Measurements from ENCODE around the gene PDHX.
"Not testable (repeated sequence)": the region's sequence is repeated elsewhere in the genome, so short reads cannot be mapped to it uniquely, and the experiment has no call there.

Gene PDHX

DNA sequence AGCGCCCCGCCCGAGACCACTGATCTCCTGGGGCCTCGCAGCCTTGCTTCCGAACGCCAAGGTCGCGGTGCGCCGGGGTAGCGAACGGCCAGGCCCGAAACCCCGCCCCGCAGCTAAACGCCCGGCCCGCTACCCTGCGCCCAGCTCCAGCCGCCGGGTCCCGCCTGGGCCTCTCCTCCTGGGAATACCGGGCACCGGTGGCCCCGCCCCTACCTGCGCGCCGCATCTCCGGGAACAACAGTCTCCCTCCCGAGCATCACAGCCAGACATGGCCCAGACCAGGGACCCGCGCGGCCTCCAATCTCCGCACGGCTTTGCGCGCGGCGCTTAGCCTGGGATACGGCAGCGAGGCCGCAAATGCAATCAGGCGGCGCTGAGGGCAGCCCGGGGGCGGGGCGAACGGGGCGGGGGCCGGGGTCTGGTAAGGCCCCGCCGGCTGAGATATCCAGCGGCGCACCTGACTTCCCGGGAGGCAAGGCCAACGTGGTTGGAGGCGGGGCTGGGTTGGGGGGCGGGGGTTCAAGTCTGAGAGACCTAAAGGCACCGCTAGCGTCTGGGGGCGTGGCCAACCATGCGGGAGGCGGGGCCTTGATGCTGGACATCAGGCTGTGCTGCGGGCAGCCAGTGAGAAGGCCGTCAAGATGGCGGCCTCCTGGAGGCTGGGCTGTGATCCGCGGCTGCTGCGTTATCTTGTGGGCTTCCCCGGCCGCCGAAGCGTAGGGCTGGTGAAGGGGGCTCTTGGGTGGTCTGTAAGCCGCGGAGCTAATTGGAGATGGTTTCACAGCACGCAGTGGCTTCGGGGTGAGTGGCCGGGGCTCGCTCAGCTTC, at the start of gene PDHX, which contains the start of gene APIP:
Gene PDHX (plus strand): TSS at position 604 of the 828 bp plus-strand sequence. CDS start 38 bp downstream, at position 642.
Gene APIP (minus strand): TSS at position 365 of the 828 bp plus-strand sequence. CDS start 95 bp downstream, at position 270.
- DNase-seq (ENCODE audit: low read depth), result peak; percentile 94

DNA sequence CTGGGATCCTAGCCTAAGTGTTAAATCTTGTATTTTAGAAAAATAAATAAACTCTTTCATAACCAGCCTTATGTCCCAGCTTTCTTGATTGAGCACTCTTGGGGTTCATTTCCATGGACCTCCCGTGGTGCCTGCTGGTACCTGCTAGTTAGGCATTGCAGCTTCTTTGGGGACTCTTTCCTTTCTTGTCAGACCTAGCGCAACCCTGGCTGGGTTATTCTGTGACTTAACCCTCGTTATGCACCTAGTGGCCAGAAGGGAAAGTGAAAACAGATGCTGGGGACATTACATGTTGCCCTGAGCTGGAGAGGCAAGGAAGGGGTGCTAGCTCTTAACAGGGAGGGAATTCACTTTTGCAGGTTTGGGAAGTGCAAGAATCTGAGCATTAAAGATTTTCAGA, 47.0 kb upstream of the PDHX start:
- no peak for DNase-seq (ENCODE audit: low read depth)

DNA sequence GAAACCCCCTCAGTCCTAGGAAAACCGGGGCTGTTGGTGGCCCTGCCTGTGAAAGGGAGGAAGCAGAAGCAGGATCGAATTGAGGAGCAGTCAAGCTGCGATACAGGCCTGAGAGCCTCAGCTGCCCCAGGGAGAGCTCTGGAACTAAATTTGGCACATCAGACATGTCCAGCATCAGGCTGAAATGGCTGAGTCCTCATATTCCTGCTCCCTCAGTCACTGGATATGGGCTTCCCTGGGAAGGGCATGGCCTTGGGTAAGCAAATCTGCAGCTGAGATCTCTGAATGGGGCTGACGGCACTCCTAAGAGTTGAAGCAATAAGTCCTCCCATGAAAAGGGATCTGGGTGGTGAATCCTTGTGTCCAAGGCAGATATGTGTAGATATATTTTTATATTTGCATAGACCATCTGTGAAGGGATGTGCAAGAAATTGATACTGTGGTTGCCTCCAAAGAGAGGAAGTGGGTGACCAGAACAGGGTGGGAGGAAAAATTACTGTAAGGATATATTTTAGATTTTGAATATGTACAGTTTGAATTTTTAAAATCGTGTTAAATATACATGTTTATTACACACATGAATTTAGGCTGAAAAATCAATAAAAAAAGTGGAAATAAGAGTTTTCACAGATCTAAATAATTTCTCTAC, 45.7 kb upstream of the PDHX start:
- DNase-seq (ENCODE audit: low read depth), result no peak

DNA sequence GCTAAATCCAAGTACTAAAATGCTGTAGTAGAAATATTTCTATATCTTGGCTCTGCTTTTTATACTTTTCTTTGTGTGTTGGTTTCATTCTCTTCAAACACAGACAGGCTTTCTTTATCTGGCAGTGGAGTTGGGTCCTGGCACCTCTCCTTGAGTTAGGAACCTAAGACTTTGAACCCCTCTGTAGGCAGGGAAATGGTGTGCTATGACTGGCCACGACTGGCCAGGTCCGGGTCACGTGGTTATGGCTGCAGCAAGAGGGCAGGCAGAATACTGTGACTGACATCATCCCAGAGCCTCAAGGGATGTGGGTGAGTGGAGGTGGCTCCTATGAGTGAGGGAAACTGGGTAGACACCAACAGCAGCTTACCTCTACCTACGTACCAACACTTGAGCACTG, 42.2 kb upstream of the PDHX start:
- no peak for DNase-seq (ENCODE audit: low read depth)

DNA sequence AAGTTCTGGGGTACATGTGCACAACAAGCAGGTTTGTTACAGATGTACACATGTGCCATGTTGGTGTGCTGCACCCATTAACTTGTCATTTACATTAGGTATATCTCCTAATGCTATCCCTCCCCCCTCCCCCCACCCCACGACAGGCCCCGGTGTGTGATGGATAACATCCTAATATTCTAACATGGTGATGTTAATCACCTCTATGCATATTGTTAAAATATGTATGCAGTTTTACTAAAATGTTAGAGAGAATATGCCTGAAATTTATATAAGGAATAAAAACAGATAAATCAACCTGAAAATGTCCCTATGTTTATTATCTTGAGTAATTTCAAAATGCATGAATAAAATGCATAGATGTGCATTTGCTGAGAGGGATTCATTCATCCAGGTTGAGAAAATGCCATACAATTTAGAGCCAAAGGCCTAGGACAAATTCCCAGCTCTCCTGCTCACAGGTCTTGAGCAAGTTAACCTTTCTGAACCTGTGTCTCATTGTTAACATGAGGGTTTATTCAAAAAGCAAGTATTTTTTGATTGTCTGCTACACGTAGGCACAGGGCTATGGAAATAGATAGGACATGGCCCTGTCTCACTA, 38.9 kb upstream of the PDHX start:
- DNase-seq (ENCODE audit: low read depth), result no peak

DNA sequence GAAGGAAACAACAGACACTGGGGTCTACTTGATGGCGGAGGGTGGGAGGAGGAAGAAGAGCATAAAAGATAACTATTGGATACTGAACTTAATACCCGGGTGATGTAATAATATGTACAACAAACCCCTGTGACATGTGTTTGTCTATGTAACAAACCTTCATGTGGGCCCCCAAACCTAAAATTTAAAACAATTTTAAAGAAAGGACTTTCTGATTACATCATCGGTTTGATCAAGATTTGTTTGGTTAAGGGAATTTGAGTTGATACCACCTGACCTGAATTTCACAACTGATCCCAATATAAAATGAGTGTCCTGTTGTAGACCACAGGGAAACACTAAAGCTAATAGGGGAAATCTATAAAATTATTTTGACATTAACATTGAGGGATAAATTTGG, 34.5 kb upstream of the PDHX start:
- DNase-seq (ENCODE audit: low read depth), result no peak

DNA sequence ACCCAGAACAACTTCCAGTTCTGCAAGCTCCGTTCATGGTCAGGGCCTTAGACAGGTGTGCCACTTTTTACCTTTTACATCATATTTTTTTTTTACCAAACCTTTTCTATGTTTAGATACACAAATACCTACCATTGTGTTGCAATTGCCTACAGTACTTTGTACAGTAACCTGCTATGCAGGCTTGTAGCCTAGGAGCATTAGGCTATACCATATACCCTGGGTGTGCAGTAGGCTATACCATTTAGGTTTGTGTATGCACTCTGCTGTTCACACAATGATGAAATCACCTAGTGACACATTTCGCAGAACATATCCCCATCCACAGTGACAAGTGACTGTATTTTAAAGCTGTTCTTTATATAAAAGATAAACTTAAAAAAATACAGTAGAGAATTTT, 29.8 kb upstream of the PDHX start:
- no peak for DNase-seq (ENCODE audit: low read depth)

DNA sequence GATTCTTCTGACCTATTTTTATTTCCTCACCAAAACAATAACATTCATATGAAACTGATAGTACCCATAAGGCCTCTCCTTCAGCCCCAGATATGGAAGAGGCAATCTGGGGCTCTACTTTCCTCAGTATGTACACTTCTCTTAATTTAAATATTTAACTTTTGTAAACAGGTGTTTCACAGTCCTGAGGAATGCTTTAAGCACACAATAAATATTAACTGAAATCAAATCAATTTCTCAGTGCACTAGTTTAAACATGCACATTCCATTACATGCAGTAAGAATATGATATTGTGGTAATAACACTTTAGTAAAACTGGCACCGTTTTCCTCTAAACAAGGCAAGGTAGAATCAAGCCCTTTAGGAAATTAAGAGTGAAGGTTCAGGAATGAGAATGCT, 29.2 kb upstream of the PDHX start:
- no peak for DNase-seq (ENCODE audit: low read depth)

DNA sequence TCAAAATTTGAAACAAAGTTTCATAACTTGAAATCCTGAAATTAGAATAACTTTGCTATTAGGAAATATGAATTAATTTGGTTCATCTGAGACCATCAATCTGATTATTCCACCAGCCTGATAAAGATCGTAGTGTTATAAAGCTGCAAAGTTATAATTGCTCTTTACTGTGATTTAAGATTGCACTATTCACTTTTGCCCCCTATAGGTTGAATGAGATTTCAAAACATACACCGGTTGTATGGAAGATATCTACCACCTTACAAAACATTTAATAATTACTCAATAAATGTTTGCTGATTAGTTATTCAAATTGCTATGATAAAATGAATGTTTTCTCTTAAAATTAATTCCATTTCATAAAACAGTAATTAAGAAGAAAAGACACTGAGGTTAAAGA, 26.3 kb upstream of the PDHX start:
- DNase-seq (ENCODE audit: low read depth), result no peak

DNA sequence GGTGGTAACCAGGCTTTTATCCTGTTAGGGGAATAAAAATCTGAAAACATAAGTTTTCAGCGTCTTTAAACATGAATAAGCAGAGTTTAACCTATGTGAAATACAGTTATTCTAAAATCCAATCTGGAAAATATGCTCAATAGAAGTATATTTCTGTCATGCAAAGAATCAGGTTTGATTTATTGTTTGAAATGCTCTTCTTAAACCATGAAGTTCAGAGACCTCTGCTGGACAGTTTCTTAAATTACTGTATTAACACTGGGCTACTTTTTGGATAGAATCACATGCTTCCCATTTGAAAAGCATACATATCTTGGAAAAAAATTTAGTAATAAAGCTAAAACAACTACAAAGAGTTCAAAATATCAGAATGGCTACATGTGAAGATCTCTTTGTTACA, 25.6 kb upstream of the PDHX start:
- DNase-seq (ENCODE audit: low read depth), result no peak

DNA sequence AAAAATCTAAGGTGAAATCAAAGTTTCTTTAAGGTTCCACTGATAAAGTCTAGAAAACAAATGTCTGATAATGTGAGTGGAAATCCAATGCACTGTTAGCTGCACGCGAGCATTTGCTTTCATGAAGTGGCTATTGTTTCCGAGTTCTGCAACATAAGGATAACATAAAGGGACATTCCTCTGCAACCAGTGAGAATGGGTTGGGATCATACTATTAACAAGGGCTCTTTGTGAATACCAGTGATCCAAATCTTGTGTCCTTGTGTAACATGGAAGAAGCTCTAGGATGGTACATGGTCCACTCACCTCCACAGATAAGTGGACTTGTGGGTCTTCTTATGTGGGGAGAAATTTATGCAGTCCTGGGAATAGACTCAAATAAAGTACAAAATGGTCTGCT, 24.8 kb upstream of the PDHX start:
- no peak for DNase-seq (ENCODE audit: low read depth)

DNA sequence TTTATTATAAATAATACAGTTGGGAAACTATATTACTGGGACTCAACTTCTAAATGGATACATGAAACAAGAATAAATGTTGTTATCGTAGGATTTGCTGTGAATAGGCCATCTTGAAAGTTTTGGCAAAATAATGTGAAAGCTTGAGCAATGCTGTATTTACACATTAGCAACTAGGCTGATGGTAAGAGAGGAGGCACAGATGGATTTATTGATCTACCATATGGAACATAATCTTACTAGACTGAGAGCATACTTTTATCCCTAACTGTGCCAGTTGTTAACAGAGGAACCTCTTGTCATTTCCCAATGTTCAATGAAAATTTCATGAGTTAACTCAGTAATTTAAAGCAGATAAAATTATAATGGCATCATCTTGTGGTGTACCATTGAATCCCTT, 23.0 kb upstream of the PDHX start:
- no peak for DNase-seq (ENCODE audit: low read depth)

DNA sequence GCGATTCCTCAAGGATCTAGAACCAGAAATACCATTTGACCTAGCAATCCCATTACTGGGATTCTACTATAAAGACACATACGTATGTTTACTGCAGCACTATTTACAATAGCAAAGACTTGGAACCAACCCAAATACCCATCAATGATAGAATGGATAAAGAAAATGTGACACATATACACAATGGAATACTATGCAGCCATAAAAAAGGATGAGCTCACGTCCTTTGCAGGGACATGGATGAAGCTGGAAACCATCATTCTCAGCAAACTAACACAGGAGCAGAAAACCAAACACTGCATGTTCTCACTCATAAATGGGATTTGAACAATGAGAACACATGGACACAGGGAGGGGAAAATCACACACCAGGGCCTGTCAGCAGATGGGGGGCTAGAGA, 20.2 kb upstream of the PDHX start:
- DNase-seq (ENCODE audit: low read depth), result not testable (repeated sequence)

DNA sequence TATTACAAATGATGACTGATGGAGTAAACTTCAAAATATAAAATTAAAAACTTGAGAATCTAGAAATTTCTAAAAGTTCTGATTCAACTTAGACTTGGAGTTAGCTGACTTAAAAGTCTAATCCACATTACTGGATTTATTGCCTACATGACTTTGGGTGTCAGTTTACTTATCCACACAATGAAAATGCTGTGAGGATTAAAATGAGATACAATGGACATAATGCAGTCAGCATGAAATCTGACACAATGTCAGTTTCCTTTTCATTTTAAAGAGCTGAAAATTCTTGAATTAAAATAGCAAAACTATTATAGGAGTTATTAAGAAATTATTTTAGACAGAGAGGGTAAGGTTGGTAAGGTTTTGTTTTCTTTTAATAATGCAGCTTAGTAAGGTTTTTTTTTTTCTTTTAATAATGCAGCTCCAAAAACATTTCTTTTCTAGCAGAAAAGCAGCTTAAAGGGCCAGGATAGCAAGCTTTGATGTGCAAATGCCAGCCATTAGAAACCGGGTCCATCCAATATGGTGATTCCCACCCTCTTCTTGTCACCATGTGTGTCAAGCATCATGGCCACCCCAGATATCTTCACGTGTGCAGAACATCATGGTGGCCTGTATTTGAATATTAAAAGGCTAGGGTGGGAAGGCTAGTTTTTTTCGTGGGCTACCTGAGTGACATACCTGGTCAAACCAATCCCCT, 19.1 kb upstream of the PDHX start:
- no peak for DNase-seq (ENCODE audit: low read depth)

DNA sequence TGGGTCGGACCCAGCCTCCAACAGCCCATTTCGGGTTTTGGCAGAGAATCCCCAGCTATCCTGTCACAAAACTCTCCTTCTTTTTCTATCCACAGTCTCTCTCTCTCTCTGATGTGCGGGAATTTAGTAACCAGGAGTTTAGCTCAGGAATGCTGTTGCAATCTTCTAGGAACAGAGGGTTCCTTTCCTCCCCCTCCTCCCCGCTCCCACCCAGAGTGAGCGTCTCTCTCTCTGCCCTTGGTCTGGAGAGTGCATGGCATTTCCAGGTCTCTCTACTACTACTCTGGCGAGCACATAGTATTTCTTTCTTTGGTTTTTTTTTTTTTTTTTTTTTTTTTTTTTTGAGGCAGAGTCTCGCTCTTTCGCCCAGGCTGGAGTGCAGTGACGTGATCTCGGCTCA, 17.9 kb upstream of the PDHX start:
- no peak for DNase-seq (ENCODE audit: low read depth)

DNA sequence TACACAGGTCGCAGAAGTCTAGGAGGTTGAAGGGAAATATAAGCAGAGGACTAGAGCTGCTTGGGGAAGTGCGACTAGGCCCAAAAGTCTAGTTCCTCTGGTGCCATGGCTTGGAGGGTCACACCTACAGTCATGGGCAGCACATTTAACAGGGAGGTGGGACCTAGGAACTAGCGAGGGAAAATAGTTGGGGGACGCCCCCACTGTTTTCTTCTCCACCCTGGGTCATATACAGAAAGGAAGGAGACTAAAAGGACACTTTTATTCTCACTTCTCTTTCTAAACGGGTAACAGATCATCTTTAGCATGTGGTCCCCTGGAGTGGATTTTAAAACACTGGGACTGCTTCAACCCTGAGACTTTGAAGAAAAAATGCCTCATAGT, 16.8 kb upstream of the PDHX start:
- no peak for DNase-seq (ENCODE audit: low read depth)

DNA sequence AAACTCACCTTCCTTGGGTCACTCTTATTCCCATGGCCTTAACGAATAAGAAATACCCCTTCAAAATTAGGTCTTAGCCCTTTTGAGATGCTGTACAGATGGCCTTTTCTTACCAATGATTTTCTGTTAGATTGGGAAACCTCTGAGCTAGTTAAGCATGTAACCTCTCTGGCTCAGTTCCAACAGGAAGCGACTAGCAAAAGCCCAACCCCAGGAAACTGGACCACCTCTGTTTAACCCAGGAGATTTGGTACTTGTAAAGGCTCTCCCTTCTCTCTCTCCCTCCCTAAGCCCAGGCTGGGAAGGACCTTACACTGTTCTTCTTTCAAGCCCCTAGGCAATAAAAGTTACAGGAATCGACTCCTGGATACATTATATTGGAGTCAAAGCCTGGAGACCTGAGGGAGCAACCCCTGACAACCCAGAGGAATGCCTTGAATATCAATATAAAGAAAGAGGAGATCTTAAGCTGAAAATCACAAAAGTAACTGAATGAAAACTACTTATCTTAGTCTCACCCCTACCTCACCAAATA, 11.9 kb upstream of the PDHX start:
- no peak for DNase-seq (ENCODE audit: low read depth)

DNA sequence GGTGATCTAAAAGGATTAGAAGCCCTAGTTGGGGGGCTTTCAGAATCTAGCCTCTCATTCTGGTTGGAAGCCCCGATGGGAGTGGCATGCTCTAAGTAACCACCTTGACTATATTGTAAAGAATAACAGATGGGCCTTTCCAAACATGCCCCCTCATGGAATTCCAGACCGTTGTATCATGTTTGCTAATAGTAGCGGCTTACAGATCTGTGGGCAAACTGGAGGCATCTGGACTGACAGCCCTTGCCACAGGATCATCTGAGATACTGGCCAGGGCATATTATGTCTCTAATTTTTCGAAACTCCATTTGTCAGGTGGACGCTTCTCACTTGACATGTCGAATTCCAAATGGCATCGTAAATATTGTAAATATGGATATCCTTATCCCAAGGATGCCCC, 10.8 kb upstream of the PDHX start:
- DNase-seq (ENCODE audit: low read depth), result no peak

DNA sequence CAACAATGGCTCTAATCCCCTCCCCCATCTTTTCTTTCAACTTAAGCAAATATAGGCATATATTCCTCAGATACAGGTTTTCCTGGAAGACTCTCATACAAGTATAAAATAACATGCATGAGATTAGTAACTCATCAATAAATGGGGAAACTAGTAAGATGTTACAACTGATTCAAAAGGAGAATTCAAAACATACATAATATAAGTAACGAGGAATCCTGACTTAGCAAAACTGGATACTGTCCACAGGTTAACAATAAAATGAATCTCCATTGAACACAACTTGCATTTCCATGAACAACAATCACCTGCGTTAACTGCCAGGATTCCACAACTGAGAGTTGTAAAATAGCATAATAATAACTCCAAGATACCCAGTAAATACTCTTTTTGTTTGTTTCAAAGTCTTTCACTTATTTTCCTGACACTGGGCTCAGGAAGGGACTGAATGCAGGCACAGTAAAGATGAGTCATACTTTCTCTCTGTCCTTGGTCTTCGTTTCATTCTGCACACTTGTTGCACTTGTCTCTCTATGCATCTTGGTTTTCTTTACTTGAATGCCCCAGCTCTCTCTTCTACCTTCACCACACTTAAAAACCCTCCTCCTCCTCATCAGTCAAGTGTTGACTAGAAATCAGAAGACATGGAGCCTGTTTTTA, 8.4 kb upstream of the PDHX start:
- DNase-seq (ENCODE audit: low read depth), result no peak

DNA sequence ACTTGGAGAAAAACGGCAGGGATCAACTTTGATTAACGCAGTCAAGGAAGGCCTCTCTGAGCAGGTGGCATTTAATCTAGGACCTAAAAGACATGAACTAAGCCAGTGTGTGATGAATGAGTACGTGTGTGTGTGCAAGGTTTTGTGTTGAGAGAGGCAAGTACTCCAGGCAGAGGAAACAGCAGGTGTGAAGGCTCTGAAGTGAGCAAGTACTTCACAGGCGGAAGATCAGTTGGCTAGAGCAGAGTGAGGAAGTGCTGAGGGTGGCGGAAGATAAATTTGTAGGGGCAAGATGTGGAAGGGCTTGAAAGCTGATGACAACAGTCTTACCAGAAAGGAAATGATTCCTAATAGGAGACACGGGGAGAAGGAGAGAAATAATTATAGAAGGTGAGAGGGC, 7.0 kb upstream of the PDHX start:
- DNase-seq (ENCODE audit: low read depth), result no peak

DNA sequence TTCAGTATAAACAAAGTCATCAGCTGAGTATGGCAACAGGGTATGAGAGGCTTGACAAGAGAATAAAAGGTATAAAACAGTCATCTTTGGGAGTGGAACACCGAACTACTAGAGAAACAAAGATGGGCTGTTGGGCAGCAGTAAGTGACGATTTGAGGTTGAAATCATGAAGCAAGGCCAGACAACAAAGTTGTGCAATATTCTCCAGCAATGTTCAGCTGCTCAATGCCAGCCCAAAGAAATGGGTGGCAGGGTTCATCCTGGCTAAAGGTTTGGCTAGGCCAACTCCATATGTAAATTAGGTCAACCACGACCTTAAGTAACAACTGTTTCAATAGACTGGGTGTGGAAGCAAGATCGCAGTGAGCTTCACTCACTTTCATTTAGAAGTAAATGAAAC, 6.5 kb upstream of the PDHX start:
- DNase-seq (ENCODE audit: low read depth), result no peak

DNA sequence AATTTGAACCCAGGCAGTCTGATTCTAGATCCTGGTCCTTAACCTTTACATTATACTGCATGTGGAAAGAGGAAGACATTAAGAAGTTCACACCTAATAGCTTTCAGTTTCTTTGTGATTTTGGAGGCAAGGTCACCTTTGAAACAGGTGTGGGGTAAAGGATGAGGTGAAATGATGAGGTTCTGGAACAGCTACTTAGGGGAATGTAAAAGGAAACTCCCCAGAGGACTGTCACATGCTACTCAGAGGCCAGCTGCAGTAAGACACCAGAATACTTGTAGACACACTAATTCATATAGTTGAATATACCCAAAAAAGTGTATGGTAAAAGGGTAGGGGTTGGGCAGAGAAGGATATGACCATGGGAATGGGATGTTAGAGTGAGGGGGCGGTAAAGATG, 5.6 kb upstream of the PDHX start:
- DNase-seq (ENCODE audit: low read depth), result no peak

Measured in stimulated activated CD8-positive, alpha-beta memory T cell treated with anti-CD3 and anti-CD28 coated beads, Interleukin-12 subunit alpha, Interleukin-12 subunit beta, amount 100 ng/mL, for 4 hours (primary cell).